GM12878 (cell line): ENCODE data around the gene KLHDC8A. TPM values are rescaled to one million over a fixed set of nuclear protein-coding genes. Genes with fewer than 3 reads are reported as not detected.

Experiments
- ATAC-seq: fragments of 200-7000 bp; cut with Tn5 transposase; 3 replicates; pipeline ENCODE4 v1.9.1; 2020; ENCODE audit warnings: mild to moderate bottlenecking, moderate library complexity
- BruUV-seq: library from RNA; stranded (reverse); fragments of 400-500 nt; replicated peaks from 2 replicates; lab custom pipeline; 2021; lab: Mats Ljungman, UMichigan
- CTCF ChIA-PET: fragments of 300-600 bp; sonication (Branson Sonifier 250); formaldehyde crosslinking; extraction: SDS; loops from one replicate; lab custom pipeline; 2021; ENCODE audit warnings: inconsistent platforms; lab: Yijun Ruan, JAX
- POLR2A ChIA-PET: fragments of 350-600 bp; formaldehyde crosslinking; extraction: SDS; loops from one replicate; lab custom pipeline; 2021; ENCODE audit warnings: inconsistent platforms; lab: Charles Lee
- RAD21 ChIA-PET: fragments of 300-600 bp; sonication (Branson Sonifier 250); formaldehyde crosslinking; loops from one replicate; lab custom pipeline; 2023; ENCODE audit warnings: antibody characterized with exemption; ENCODE audit not compliant: unreplicated experiment; lab: Charles Lee
- SMC1A ChIA-PET: fragments of 300-600 bp; sonication (Branson Sonifier 250); formaldehyde crosslinking; loops from one replicate; lab custom pipeline; 2023; ENCODE audit not compliant: unreplicated experiment, uncharacterized antibody; lab: Charles Lee
- DNase-seq: peaks from one replicate; pipeline ENCODE4 v3.0.0-alpha.2; 2011; ENCODE audit warnings: low read depth, low spot score
- FAIRE-seq: peaks from 3 replicates; lab custom pipeline; 2011; peaks lifted over from hg19 to GRCh38; lab: Jason Lieb, UNC
- H2AFZ ChIP-seq: 2 replicates; pipeline ENCODE4 v1.6.0; 2011; ENCODE audit warnings: low read depth, low read length, control low read depth; ENCODE audit not compliant: control insufficient read depth
- H3K27ac ChIP-seq: 2 replicates; pipeline ENCODE4 v1.5.1; 2011; ENCODE audit warnings: control low read depth; ENCODE audit not compliant: control insufficient read depth, insufficient read depth
- H3K27me3 ChIP-seq, 2 experiments: replicated peaks in 1 of 2; 2 replicates each; pipeline versions ENCODE4 v1.6.0 to v1.6.1; 2011; ENCODE audit warnings: low read length in 1 of 2; ENCODE audit not compliant: control insufficient read depth in 2 of 2, insufficient read depth in 2 of 2
- H3K36me3 ChIP-seq, 2 experiments: 2 replicates each; pipeline ENCODE4 v1.5.1; 2011; ENCODE audit warnings: low read length in 1 of 2; ENCODE audit not compliant: control insufficient read depth in 2 of 2, insufficient read depth in 2 of 2
- H3K4me1 ChIP-seq: 2 replicates; pipeline ENCODE4 v1.6.1; 2011; ENCODE audit warnings: mild to moderate bottlenecking, low read length, moderate library complexity, mixed read lengths; ENCODE audit not compliant: control insufficient read depth, insufficient read depth
- H3K4me2 ChIP-seq: 2 replicates; pipeline ENCODE4 v1.6.0; 2011; ENCODE audit warnings: control low read depth; ENCODE audit not compliant: control insufficient read depth, insufficient read depth
- H3K4me3 ChIP-seq: fragments of 200-600 bp; sonication (generic); 2 replicates; pipeline ENCODE4 v1.5.1; 2016
- H3K79me2 ChIP-seq: 2 replicates; pipeline ENCODE4 v1.6.0; 2011; ENCODE audit warnings: low read length; ENCODE audit not compliant: control insufficient read depth, insufficient read depth
- H3K9ac ChIP-seq: 2 replicates; pipeline ENCODE4 v1.8.0; 2011; ENCODE audit warnings: low read length, control low read depth, mixed read lengths; ENCODE audit not compliant: control insufficient read depth, insufficient read depth
- H3K9me3 ChIP-seq: replicated peaks from 3 replicates; pipeline ENCODE4 v1.5.1; 2011; ENCODE audit warnings: mild to moderate bottlenecking, low read length; ENCODE audit not compliant: control insufficient read depth, insufficient read depth
- H4K20me1 ChIP-seq: 2 replicates; pipeline ENCODE4 v1.6.0; 2011; ENCODE audit not compliant: control insufficient read depth, insufficient read depth
- ATF3 ChIP-seq: IDR thresholded peaks from 2 replicates; pipeline ENCODE4 v1.6.1; 2011; ENCODE audit warnings: low read depth, mild to moderate bottlenecking, low read length, moderate library complexity, borderline replicate concordance; ENCODE audit errors: extremely low read depth
- HDAC6 ChIP-seq: fragments of 200-600 bp; sonication (generic); IDR thresholded peaks from one replicate; pipeline ENCODE4 v1.8.0; 2017; ENCODE audit warnings: antibody characterized with exemption; ENCODE audit not compliant: unreplicated experiment
- MAX ChIP-seq: IDR thresholded peaks from 2 replicates; pipeline ENCODE4 v1.6.1; 2012; ENCODE audit warnings: low read depth, low read length, improper control_type of control experiment
- POLR2AphosphoS5 ChIP-seq: IDR thresholded peaks from 2 replicates; pipeline ENCODE4 v1.6.1; 2011; ENCODE audit warnings: mild to moderate bottlenecking, low read length, inconsistent platforms
- SREBF2 ChIP-seq: IDR thresholded peaks from 2 replicates; pipeline ENCODE4 v1.6.1; 2012; ENCODE audit warnings: mild to moderate bottlenecking, low read length
- ZBTB40 ChIP-seq: fragments of 450-650 bp; IDR thresholded peaks from 2 replicates; pipeline ENCODE4 v1.6.1; 2016; ENCODE audit warnings: mild to moderate bottlenecking, moderate library complexity, borderline replicate concordance
- ZSCAN29 ChIP-seq: fragments of 450-650 bp; IDR thresholded peaks from 2 replicates; pipeline ENCODE4 v1.6.1; 2017; ENCODE audit warnings: mild to moderate bottlenecking, moderate library complexity
- in situ Hi-C: fragments of 300-500 bp; cut with MboI; formaldehyde crosslinking; loops from 9 replicates; pipeline ENCODE4 v1.14.3; 2018; ENCODE audit warnings: mixed read lengths
- intact Hi-C: fragments of 100-400 bp; cut with micrococcal nuclease; formaldehyde crosslinking; loops from one replicate; pipeline ENCODE4 v1.14.2; 2022; ENCODE audit not compliant: unreplicated experiment
- polyA plus RNA-seq, 11 experiments: library from polyadenylated mRNA; depleted of rRNA in 4 of 11; unstranded in 6 of 11; stranded (reverse) in 5 of 11; fragments of >200 nt; fragmentation: Nextera tagmentation in 4 of 11; fragmentation: Illumina TruSeq in 1 of 11; extraction: Ambion mirVana in 4 of 11; extraction: Trizol in 1 of 11; gene quantifications; 1 replicate in 1 of 11; 2 replicates in 10 of 11; pipeline versions ENCODE4 v1.2.1 to v1.2.3, GENCODE V29; 2011 to 2016; ENCODE audit warnings: inconsistent platforms in 2 of 11, missing spikeins in 2 of 11, low read depth in 1 of 11
- total RNA-seq, 4 experiments: library from RNA; depleted of rRNA in 3 of 4; stranded (reverse); fragments of >200 nt in 3 of 4; fragmentation: Illumina TruSeq in 1 of 4; extraction: Trizol in 1 of 4; gene quantifications; 2 replicates each; pipeline versions ENCODE4 v1.2.1 to v1.2.3, GENCODE V29; 2013 to 2021
- TF ChIP-seq, protein P1 (sequence below): fragments of 450-650 bp; formaldehyde crosslinking; IDR thresholded peaks from 2 replicates; pipeline ENCODE4 v1.4.0; 2020; ENCODE audit warnings: mild to moderate bottlenecking, moderate library complexity

Gene KLHDC8A
- total and polyA plus RNA-seq, 10 of the 15 experiments (the other 5 are each of a cell fraction or from before 2014, with no cell fraction given): not detected

DNA sequence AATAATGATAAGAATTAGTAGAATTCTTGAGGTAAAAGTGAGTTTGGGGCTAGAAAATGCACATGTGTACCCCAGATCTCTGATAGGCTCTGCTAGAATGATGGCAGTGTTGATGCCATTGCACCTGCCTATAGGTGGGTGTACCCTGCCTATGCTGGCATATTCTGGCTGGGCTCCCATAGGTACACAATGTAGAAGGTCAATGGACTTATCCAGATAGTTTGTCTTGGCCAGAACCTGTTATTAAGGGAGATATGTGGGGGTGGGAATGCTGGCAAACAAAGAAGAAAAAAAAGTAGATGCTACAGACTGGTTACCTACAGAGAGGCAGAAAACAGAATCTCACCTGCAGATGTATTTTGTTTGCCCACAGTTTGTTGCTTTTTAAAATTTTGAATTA lies 14.1 kb upstream of the KLHDC8A start:
- Histone ChIP-seq H3K36me3 (no peaks in the 10 kb centered on the region), H3K79me2 (no peaks in the 10 kb centered on the region), H4K20me1 (no peaks in the 10 kb centered on the region), H3K4me3 (no peak overlapping the region), H3K4me2 (no peak overlapping the region), H2AFZ (no peak overlapping the region), H3K27me3 (peaks cover 4 to 5% of the 10 kb centered on the region in 2 experiments; a peak in 2 of 4 replicates), H3K27ac (no peak overlapping the region), H3K4me1 (no peaks in the 10 kb centered on the region), H3K9me3 (no peaks in the 10 kb centered on the region), H3K9ac (no peak overlapping the region)
- intact Hi-C loops: no loop called here
- in situ Hi-C loops: no loop called here
- BruUV-seq: no TSS peak
- ChIA-PET CTCF (no interaction called here), RAD21 (no interaction called here), POLR2A (no interaction called here), SMC1A (interaction anchor here (1.5 kb wide), 1 partner anchor 100 kb away, joined by 4 read pairs; no protein-coding TSS in a partner anchor)
- TF ChIP-seq MAX (no peak), SREBF2 (no peak), ATF3 (no peak), POLR2AphosphoS5 (no peak), ZSCAN29 (no peak), ZBTB40 (no peak), HDAC6 (no peak)
- TF ChIP-seq, protein P1, sequence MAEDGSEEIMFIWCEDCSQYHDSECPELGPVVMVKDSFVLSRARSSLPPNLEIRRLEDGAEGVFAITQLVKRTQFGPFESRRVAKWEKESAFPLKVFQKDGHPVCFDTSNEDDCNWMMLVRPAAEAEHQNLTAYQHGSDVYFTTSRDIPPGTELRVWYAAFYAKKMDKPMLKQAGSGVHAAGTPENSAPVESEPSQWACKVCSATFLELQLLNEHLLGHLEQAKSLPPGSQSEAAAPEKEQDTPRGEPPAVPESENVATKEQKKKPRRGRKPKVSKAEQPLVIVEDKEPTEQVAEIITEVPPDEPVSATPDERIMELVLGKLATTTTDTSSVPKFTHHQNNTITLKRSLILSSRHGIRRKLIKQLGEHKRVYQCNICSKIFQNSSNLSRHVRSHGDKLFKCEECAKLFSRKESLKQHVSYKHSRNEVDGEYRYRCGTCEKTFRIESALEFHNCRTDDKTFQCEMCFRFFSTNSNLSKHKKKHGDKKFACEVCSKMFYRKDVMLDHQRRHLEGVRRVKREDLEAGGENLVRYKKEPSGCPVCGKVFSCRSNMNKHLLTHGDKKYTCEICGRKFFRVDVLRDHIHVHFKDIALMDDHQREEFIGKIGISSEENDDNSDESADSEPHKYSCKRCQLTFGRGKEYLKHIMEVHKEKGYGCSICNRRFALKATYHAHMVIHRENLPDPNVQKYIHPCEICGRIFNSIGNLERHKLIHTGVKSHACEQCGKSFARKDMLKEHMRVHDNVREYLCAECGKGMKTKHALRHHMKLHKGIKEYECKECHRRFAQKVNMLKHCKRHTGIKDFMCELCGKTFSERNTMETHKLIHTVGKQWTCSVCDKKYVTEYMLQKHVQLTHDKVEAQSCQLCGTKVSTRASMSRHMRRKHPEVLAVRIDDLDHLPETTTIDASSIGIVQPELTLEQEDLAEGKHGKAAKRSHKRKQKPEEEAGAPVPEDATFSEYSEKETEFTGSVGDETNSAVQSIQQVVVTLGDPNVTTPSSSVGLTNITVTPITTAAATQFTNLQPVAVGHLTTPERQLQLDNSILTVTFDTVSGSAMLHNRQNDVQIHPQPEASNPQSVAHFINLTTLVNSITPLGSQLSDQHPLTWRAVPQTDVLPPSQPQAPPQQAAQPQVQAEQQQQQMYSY: no peak
- FAIRE-seq (no peak), ATAC-seq (no peak), DNase-seq (no peak)
